Measurements from ENCODE around the gene POP4.

GRCh38 chr19:29581398-29581797 lies 24.7 kb upstream of the POP4 start:
- TF ChIP-seq CTCF (IDR thresholded peaks at IDR 0.05 in 4 of 5, conservative IDR thresholded peaks at IDR 0.05 in 1 of 5): no peak
- TF ChIP-seq POLR2A (IDR thresholded peaks at IDR 0.05): no peak
